ENCODE data around the gene CTBP2.
"Not testable (repeated sequence)": the region's sequence is repeated elsewhere in the genome, so short reads cannot be mapped to it uniquely, and the experiment has no call there.

GRCh38 chr10:125163312-125163711, 2.9 kb upstream of the CTBP2 start:
- not testable (repeated sequence) for TF ChIP-seq ZNF416, CREB1, GABPB1, ZNF423 (CRISPR knock-in tag; IDR thresholded peaks at IDR 0.05)
- TF ChIP-seq, protein P1, sequence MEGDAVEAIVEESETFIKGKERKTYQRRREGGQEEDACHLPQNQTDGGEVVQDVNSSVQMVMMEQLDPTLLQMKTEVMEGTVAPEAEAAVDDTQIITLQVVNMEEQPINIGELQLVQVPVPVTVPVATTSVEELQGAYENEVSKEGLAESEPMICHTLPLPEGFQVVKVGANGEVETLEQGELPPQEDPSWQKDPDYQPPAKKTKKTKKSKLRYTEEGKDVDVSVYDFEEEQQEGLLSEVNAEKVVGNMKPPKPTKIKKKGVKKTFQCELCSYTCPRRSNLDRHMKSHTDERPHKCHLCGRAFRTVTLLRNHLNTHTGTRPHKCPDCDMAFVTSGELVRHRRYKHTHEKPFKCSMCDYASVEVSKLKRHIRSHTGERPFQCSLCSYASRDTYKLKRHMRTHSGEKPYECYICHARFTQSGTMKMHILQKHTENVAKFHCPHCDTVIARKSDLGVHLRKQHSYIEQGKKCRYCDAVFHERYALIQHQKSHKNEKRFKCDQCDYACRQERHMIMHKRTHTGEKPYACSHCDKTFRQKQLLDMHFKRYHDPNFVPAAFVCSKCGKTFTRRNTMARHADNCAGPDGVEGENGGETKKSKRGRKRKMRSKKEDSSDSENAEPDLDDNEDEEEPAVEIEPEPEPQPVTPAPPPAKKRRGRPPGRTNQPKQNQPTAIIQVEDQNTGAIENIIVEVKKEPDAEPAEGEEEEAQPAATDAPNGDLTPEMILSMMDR (IDR thresholded peaks at IDR 0.05) = not testable (repeated sequence)
- TF ChIP-seq, protein P2, sequence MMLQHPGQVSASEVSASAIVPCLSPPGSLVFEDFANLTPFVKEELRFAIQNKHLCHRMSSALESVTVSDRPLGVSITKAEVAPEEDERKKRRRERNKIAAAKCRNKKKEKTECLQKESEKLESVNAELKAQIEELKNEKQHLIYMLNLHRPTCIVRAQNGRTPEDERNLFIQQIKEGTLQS (CRISPR knock-in tag; conservative IDR thresholded peaks at IDR 0.05) = not testable (repeated sequence)

Data from WTC11 (cell line).